Omental fat pad (tissue), 4 donors: ENCODE measurements around the gene PSTK. TPM values are rescaled to one million over a fixed set of nuclear protein-coding genes. Genes with fewer than 3 reads are reported as not detected.

ENCODE experiments used
- ATAC-seq: fragments of 150-250 bp; one replicate; pipeline ENCODE4 v1.9.1; 2016; ENCODE audit warnings: mild to moderate bottlenecking, moderate library complexity; ENCODE audit not compliant: low FRiP score
- DNase-seq: peaks from one replicate; pipeline ENCODE4 v3.0.0-alpha.2; 2019; ENCODE audit warnings: low spot score
- total RNA-seq, 4 donors: library from RNA; depleted of rRNA; stranded (reverse); fragments of >200 nt; gene quantifications; one replicate each; pipeline ENCODE4 v1.1.0, GENCODE V29; 2016
- TF ChIP-seq, protein P1 (sequence below), 3 donors: fragments of 450-650 bp; IDR thresholded peaks; one replicate each; pipeline ENCODE4 v1.5.1; 2016 to 2017; ENCODE audit warnings: antibody characterized with exemption in 3 of 3, mild to moderate bottlenecking in 3 of 3, moderate library complexity in 2 of 3

PSTK gene
- total RNA-seq, 4 donors from 2014 or later = 1.1 to 2.8 (median 1.6) TPM

DNA sequence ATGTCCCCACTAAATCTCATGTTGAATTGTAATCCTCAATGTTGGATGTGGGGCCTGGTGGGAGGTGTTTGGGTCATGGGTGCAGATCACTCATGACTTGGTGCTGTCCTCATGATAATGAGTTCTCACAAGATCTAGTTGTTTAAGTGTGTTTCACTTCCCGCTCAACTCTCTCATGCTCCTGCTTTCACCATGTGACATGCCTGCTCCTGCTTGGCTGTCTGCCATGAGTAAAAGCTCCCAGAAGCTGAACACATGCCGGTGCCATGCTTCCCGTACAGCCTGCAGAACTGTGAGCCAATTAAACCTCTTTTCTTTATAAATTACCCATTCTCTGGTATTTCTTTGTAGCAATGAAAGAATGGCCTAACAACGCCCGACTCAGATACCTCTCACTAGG lies 6.2 kb upstream of the PSTK start:
- ATAC-seq = no peak

DNA sequence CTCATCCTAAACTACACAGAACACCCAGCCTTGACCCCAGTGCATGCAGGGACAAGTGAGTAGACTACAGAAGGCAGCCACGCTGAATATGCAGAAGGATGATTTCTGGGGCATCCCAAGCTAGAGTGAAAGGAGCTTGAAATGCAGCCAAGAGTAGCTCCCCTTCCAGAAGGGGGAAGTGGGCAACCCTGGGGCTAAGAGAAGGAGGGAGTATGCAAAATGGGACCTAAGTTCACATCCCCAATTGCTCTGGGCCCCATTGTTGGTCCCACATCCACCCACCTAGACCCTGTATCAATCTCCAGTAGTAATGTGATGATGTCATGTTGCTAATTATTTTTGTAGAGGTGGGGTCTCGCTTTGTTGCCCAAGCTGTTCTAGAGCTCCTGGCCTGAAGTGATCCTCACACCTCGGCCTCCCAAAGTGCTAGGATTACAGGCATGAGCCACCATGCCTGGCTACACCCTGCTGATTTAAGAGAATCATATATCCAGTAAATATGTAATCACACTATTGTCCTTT lies 5.6 kb upstream of the PSTK start:
- TF ChIP-seq, protein P1, sequence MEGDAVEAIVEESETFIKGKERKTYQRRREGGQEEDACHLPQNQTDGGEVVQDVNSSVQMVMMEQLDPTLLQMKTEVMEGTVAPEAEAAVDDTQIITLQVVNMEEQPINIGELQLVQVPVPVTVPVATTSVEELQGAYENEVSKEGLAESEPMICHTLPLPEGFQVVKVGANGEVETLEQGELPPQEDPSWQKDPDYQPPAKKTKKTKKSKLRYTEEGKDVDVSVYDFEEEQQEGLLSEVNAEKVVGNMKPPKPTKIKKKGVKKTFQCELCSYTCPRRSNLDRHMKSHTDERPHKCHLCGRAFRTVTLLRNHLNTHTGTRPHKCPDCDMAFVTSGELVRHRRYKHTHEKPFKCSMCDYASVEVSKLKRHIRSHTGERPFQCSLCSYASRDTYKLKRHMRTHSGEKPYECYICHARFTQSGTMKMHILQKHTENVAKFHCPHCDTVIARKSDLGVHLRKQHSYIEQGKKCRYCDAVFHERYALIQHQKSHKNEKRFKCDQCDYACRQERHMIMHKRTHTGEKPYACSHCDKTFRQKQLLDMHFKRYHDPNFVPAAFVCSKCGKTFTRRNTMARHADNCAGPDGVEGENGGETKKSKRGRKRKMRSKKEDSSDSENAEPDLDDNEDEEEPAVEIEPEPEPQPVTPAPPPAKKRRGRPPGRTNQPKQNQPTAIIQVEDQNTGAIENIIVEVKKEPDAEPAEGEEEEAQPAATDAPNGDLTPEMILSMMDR (IDR thresholded peaks at IDR 0.05) = no peak
- DNase-seq (no peak), ATAC-seq (no peak)

More for the DNA sequence above, 6.2 kb upstream of the PSTK start:
- no peak for DNase-seq
- TF ChIP-seq, protein P1 (IDR thresholded peaks at IDR 0.05) = no peak

DNA sequence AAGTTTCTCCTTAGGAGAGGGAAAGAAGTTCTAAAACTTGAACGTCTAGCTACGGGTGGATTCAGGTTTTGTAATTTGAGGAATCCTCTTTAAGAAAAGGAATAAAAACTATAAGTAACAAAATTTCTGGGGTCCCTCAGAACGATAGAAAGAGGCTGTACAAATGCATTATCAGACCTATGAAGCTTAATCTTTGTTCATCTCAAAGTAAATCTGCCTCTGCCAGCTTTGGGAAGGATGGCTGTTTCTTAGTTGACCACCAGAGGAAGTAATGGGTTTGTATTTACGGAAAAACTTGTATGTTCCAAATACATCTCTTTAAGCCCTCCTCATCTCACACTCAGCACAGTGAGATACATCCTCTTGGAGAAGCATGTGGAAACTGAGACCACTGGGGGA lies 864 bp downstream of the PSTK start:
- no peak for DNase-seq
- TF ChIP-seq, protein P1 (IDR thresholded peaks at IDR 0.05) = no peak
- no peak for ATAC-seq

DNA sequence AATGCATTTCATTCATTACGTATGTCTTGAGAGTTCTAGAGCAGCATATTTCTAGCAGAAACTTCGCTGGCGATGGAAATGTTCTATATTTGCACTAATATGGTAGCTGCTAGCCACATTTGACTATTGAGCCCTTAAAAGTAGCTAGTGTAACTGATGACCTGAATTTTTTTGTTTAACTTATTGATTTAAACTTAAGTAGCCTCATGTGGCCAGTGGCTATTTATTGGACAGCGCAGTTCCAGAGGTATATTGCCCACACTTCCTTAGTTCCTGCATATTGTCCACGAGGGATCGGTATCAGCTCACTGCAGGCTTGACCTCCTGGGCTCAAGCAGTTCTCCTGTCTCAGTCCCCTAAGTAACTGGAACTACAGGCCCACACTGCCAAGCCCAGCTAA lies 3.7 kb downstream of the PSTK start:
- TF ChIP-seq, protein P1 (IDR thresholded peaks at IDR 0.05) = no peak
- ATAC-seq (no peak), DNase-seq (no peak)

DNA sequence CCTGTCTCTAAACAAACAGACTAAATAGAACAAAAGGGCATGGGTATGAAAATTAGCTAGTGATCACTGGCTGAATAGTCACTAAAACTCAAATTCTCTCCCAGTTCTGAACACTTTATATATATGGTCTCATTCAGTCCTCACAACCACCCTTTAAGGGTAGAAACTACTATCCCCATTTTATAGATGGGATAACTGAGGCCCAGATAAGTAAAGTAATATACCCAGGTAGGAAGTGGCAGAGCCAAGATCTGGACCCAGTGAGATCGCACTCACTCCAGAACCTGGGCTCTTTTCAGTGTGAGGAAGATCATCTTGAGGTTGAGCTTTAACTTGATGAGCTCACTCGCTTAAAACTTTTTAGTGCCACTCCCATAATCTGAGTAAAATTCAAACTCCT lies 4.5 kb downstream of the PSTK start:
- DNase-seq (no peak), ATAC-seq (no peak)
- TF ChIP-seq, protein P1 (IDR thresholded peaks at IDR 0.05) = no peak

DNA sequence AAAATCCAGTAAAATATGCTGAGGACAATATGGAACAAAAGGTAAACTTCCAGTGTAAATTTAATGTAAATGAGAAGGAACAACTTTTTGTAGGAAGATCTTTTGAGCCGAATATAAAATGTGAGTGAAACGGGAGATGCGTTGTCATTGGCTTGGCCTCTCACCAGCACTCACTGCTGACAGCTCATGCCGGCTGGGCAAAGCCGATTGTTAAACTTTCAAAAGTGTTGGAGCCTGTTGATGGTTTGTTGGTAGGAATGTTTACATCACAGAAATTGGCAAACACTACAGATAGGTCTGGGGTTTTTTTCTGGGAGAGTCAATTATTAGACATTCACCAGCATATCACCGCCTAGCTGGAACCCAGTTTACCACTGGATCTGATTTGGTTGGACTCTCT lies 6.1 kb downstream of the PSTK start:
- DNase-seq (no peak), ATAC-seq (no peak)
- TF ChIP-seq, protein P1 (IDR thresholded peaks at IDR 0.05) = no peak

DNA sequence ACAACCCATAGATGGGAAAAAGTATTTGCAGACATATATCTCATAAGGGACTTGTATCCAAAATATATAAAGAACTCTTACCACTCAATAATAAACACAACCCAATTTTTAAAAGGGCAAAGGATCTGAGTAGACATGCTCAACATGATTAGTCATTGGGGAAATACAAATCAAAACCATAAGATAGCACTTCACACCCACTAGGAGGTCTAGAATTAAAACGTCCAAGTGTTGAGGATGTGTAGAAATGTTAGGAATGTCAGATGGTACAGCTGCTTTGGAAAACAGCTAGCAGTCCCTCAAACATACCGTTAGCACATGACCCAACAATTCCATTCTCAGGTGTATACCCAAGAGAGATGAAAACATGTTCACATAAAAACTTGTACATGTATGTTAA lies 8.3 kb downstream of the PSTK start:
- ATAC-seq = no peak
- TF ChIP-seq, protein P1 (IDR thresholded peaks at IDR 0.05) = no peak
- DNase-seq = no peak
